Brain microvascular endothelial cell (primary cell): Measurements from ENCODE around the gene SIL1.

Experiments used
- DNase-seq: peaks from one replicate; pipeline ENCODE4 v3.0.0-alpha.2; 2020
- H3K27ac ChIP-seq: fragments of 250-450 bp; sonication (Bioruptor Pico); 2 replicates; pipeline ENCODE4 v1.5.1; 2020; ENCODE audit warnings: mild to moderate bottlenecking, moderate library complexity
- H3K27me3 ChIP-seq: fragments of 250-450 bp; sonication (Bioruptor Pico); replicated peaks from 2 replicates; pipeline ENCODE4 v1.5.1; 2020; ENCODE audit warnings: mild to moderate bottlenecking
- H3K36me3 ChIP-seq: fragments of 250-450 bp; sonication (Bioruptor Pico); replicated peaks from 2 replicates; pipeline ENCODE4 v1.5.1; 2020; ENCODE audit warnings: mild to moderate bottlenecking
- H3K4me3 ChIP-seq: 2 replicates; pipeline ENCODE4 v1.5.1; 2011; ENCODE audit warnings: low read depth, mild to moderate bottlenecking, control low read depth, low read length, moderate library complexity
- in situ Hi-C: cut with HindIII; loops from 2 replicates; pipeline ENCODE4 v1.10.0; 2017; ENCODE audit warnings: low sequenced_read_pairs, low pct_ligation_motif_present
- TF ChIP-seq, protein P1 (sequence below): IDR thresholded peaks from 2 replicates; pipeline ENCODE4 v1.5.1; 2011; ENCODE audit warnings: low read depth, mild to moderate bottlenecking, moderate library complexity, low read length, control low read depth, inconsistent platforms; ENCODE audit errors: missing control alignments

SIL1 gene

DNA sequence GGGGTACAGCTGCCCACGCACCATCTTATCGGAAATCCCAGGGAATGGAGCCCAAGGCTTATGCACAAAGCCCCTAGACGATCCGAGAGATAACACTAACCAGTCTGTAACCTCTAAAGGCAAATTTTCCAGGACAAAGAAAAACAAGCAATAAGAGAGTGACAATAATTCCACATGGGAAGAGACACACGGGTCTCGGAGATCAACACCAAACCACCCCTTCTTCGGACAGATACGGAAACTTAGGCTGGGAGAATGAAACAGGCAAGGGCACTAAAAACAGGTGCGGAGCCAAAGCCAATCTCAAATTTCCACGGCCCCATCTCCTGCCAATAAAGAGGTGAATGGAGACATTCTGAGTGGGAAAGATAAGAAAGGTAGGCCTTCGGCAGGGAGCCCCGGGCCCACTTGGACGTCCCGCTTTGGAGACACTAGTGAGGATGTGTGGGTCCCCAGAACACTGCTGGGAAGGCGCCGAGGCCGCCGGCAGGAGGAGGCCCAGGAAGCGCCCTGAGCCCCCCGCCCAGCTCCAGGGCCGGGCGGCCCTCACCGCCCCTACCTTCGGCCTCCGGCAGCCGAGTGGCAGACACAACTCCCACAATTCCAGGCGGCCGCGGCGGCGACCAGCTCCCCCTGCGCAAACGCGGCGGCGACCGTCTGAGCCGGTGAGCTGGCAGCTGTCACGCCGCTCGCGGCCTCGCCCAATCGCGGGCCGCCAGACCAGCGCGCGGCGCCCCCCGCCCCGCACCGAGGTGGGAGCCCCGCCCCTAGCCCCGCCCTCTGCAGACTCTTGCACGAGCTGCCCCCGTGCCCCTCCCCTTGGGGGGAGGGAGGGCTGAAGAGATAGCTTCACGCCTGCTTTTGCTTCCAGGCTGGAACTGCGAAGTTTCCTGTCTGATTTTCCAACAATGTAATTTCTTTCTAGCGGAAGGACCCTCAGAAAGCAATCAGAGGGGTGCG lies at the start of gene SIL1:
Gene SIL1, minus strand, starts transcription at position 659 of the 960 bp plus-strand sequence. CDS start 70,525 bp downstream, outside the sequence.
- Histone ChIP-seq H3K27me3 (no peaks in the 10 kb centered on the region), H3K36me3 (peaks cover 3% of the 10 kb centered on the region), H3K27ac (peak within 1 kb of the TSS; percentile 87), H3K4me3 (peak within 1 kb of the TSS; percentile 84)
- TF ChIP-seq, protein P1, sequence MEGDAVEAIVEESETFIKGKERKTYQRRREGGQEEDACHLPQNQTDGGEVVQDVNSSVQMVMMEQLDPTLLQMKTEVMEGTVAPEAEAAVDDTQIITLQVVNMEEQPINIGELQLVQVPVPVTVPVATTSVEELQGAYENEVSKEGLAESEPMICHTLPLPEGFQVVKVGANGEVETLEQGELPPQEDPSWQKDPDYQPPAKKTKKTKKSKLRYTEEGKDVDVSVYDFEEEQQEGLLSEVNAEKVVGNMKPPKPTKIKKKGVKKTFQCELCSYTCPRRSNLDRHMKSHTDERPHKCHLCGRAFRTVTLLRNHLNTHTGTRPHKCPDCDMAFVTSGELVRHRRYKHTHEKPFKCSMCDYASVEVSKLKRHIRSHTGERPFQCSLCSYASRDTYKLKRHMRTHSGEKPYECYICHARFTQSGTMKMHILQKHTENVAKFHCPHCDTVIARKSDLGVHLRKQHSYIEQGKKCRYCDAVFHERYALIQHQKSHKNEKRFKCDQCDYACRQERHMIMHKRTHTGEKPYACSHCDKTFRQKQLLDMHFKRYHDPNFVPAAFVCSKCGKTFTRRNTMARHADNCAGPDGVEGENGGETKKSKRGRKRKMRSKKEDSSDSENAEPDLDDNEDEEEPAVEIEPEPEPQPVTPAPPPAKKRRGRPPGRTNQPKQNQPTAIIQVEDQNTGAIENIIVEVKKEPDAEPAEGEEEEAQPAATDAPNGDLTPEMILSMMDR = no peak
- in situ Hi-C loops = no loop called here
- DNase-seq = peak; percentile 94

DNA sequence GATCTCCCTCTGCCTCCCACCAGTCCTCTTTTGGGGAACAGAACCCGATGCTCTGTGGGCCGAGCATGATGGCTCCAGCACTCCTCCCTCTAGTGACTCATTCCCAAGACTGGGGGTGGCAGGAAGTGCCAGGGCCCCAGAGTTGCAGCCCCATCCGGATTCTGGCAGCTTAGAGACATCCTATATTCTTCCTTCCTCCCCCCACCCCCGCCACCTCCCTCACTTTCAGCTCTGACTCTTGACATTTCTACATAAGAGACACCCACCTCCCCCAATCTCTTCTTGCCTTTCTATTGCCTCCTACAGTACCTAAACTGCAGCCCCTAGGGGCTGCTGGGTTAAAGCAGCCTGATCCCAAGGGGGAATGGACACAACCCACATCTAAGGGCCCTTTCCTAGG lies 48.2 kb upstream of the SIL1 start:
- Histone ChIP-seq H3K27ac (peak overlapping the region; percentile 10), H3K4me3 (no peak overlapping the region), H3K36me3 (no peaks in the 10 kb centered on the region), H3K27me3 (no peaks in the 10 kb centered on the region)
- in situ Hi-C loops = no loop called here
- DNase-seq = peak; percentile 43
- TF ChIP-seq, protein P1 = peak; percentile 7

DNA sequence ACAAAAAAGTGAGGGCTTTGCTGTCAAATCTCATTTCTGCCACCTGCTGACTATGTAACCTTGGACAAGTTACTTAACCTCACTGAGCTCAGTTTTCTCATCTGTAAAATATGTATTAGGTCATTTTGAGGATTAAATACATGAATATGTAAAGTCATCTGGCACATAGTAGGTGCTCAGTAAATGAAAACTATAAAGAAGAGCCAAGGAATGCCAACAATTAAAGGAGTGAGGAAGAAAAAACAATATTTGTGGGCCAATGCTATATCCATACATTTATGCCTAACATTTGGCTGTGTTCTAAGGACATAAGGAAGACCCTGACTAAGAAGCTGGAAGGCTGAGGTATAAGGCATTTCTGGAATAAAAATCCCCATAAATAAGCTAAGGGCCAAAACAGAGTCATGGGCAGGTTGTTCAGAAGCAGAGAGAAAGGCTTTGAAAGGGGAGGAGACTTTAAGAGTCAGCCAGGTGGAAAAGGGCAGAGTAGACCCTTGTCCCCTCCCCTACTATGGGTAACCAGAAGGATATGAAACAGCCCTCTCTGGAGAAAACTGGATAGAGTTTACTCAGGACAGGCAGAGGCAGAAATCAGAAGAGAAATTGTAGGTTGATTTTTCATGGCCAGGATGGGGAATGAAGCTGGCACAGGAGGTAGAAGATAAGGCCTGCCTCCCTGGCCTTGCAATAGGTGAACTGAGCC lies 47.6 kb upstream of the SIL1 start:
- Histone ChIP-seq H3K27me3 (no peaks in the 10 kb centered on the region), H3K4me3 (no peak overlapping the region), H3K36me3 (no peaks in the 10 kb centered on the region), H3K27ac (peak overlapping the region; percentile 10)
- TF ChIP-seq, protein P1 = no peak
- no peak for DNase-seq
- in situ Hi-C loops = no loop called here

DNA sequence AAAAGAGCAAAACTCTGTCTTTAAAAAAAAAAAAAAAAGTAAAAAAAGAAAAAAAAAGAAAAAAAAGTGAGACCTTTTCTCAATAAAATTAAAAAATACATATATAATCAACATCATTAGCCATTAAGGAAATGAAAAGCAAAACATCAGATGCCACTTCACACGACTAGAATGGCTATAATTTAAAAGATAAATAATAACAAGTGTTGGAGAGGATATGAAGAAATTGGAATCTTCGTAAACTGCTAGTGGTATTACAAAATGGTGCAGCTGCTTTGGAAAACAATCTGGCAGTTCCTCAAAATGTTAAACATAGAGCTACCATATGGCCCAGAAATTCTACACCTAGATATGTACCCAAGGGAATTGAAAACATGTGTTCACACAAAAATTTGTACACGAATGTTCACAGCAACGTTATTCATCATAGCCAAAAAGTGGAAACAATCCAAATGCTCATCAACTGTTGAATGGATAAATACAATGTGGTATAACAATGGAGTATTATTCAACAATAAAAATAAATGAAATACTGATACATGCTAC lies 45.3 kb upstream of the SIL1 start:
- TF ChIP-seq, protein P1 = no peak
- no peak for DNase-seq
- in situ Hi-C loops = no loop called here
- no peak overlapping the region for H3K27ac ChIP-seq
- H3K36me3 ChIP-seq = no peaks in the 10 kb centered on the region
- no peak overlapping the region for H3K4me3 ChIP-seq
- no peaks in the 10 kb centered on the region for H3K27me3 ChIP-seq

DNA sequence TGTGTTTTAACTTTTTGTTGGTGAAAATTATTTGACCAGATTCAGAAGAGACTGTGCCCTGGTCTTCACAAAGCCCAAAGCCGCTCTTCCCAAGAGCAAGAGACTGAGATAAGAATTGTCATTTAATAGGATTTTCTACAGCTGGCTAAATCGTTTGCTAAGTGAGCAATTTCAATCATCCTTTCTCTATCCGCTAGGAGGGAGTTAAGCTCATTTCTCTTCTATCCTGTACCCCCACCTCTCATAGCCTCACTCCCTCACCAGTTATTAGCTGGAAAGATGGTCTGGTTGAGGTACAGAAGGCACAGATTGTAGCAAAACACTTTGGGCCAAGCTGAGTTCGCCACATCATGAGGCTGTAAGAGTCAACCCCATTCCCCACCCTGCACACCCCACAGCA lies 43.0 kb upstream of the SIL1 start:
- in situ Hi-C loops = no loop called here
- no peaks in the 10 kb centered on the region for H3K36me3 ChIP-seq
- no peak for DNase-seq
- H3K27me3 ChIP-seq = no peaks in the 10 kb centered on the region
- H3K4me3 ChIP-seq = no peak overlapping the region
- TF ChIP-seq, protein P1 = no peak
- H3K27ac ChIP-seq = no peak overlapping the region
